Measurements from ENCODE around the gene ITPR1. TPM values are rescaled to one million over a fixed set of nuclear protein-coding genes. Genes with fewer than 3 reads are reported as not detected.
A peak's percentile ranks its signal among the peaks of the same experiment; 100 is the strongest.
"Not testable (repeated sequence)": the region's sequence is repeated elsewhere in the genome, so short reads cannot be mapped to it uniquely, and the experiment has no call there.

ITPR1 gene
- total and polyA plus RNA-seq, 5 donors from 2014 or later, result 6.9 to 97.5 (median 9.5) TPM

DNA sequence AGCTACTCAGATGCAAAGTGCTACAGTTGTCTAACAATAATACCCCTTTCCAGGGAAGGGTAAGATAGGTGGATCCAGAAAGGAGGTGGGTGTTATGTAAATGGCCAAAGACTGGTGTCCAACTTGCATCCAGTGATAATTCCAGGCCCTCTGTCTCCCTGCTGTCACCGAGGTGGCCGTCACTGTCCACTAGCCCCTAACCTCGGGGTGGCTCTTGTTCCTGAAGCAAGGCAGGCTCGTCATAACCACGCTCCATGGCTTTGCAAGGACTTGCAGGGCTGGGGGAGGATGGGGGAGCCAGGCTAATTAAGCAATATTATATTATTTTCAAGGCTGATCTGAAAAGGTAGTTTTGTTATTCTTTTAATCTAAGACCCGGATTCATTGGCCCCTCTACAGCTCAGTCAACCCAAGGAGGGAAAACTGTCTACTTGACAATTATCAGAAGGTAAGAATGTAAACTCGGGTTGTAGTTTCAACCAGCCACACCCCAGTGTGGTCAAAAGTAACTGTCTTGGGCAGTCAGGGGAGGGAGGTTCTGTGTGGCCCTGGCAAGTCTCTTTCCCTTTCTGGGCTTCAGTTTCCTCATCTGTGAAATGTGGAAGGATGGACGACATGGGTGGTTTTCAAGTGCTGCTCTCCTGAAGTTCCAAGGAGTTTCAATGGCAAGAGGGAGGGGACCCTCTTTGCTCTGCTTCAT lies 266.0 kb downstream of the ITPR1 start:
- Mint-ChIP-seq H3K4me3 (no peak overlapping the region), H3K4me1 (peaks cover 0 to 10% (median under 1%) of the 10 kb centered on the region in 4 donors), H3K9me3 (peaks cover 0 to 2% (median 0%) of the 10 kb centered on the region in 7 donors), H3K36me3 (peaks cover 78% of the 10 kb centered on the region), H3K27me3 (no peaks in the 10 kb centered on the region), H3K27ac (no peak overlapping the region)
- DNase-seq (no peak), ATAC-seq (ENCODE audit: low read depth in 2 of 2) (no peak)
- H3K27ac ChIP-seq (ENCODE audit: insufficient read depth, low read length, poor library complexity, severe bottlenecking), result no peak overlapping the region
- H3K9me3 ChIP-seq (ENCODE audit: control insufficient read depth in 2 of 2, low read length in 2 of 2), result no peaks in the 10 kb centered on the region
- H3K36me3 ChIP-seq (ENCODE audit: control insufficient read depth, insufficient read depth, low read length), result peaks cover 14% of the 10 kb centered on the region
- H3K4me1 ChIP-seq (ENCODE audit: control insufficient read depth, insufficient read depth, low read length, poor library complexity, severe bottlenecking), result no peaks in the 10 kb centered on the region
- H3K4me3 ChIP-seq (ENCODE audit: low read depth, low read length), result no peak overlapping the region
- no peaks in the 10 kb centered on the region for H3K27me3 ChIP-seq (ENCODE audit: control insufficient read depth, insufficient read depth, low read length)

DNA sequence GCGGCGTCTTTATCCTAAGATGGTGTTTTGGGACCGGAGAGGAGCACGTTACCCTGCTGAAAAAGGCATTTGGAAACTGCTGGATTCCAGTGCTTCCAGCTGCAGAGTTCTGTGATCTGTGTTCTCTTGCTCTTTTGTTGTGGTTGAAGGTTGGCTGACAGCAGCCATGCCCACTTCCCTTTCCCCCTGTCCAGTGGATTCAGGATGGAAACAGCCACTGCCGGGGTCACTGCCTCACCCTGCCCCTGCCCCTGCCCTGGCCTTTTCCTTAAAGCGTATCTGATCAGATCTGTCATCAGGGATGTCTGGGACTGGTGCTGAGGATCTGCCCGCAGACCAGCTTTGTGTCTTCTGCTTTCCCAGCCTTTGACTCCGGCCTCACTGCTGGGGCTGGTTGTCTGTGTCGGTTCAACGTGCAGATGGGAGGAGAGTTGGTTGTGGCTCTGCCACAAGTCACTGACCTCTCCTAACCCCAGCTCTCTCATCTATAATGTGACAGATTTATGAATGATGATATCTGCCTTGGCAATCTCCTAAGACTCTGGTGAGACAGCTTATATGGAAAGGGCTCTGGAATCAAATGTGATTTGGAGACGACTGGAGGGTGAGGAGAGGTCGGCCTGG lies 266.7 kb downstream of the ITPR1 start:
- H3K36me3 ChIP-seq (ENCODE audit: control insufficient read depth, insufficient read depth, low read length), result peaks cover 9% of the 10 kb centered on the region
- H3K4me3 Mint-ChIP-seq, result no peak overlapping the region

GRCh38 chr3:4761759-4762158 lies 268.6 kb downstream of the ITPR1 start:
- H3K27ac Mint-ChIP-seq, result peak overlapping the region in 1 of 3 donors; percentile 62
- no peaks in the 10 kb centered on the region for H3K9me3 ChIP-seq (ENCODE audit: control insufficient read depth in 2 of 2, low read length in 2 of 2)
- peaks cover 22% of the 10 kb centered on the region for H3K36me3 ChIP-seq (ENCODE audit: control insufficient read depth, insufficient read depth, low read length)

More for the DNA sequence above, 266.7 kb downstream of the ITPR1 start:
- Mint-ChIP-seq H3K27me3 (no peaks in the 10 kb centered on the region), H3K27ac (peak overlapping the region in 1 of 3 donors; percentile 22), H3K9me3 (peaks cover 0 to 2% (median 0%) of the 10 kb centered on the region in 7 donors), H3K4me1 (peaks cover 0 to 10% (median under 1%) of the 10 kb centered on the region in 4 donors), H3K36me3 (peaks cover 77% of the 10 kb centered on the region)
- ATAC-seq (ENCODE audit: low read depth in 2 of 2), result no peak
- no peaks in the 10 kb centered on the region for H3K27me3 ChIP-seq (ENCODE audit: control insufficient read depth, insufficient read depth, low read length)
- H3K27ac ChIP-seq (ENCODE audit: insufficient read depth, low read length, poor library complexity, severe bottlenecking), result no peak overlapping the region
- no peaks in the 10 kb centered on the region for H3K4me1 ChIP-seq (ENCODE audit: control insufficient read depth, insufficient read depth, low read length, poor library complexity, severe bottlenecking)
- DNase-seq, result no peak
- H3K9me3 ChIP-seq (ENCODE audit: control insufficient read depth in 2 of 2, low read length in 2 of 2), result no peaks in the 10 kb centered on the region
- H3K4me3 ChIP-seq (ENCODE audit: low read depth, low read length), result no peak overlapping the region

DNA sequence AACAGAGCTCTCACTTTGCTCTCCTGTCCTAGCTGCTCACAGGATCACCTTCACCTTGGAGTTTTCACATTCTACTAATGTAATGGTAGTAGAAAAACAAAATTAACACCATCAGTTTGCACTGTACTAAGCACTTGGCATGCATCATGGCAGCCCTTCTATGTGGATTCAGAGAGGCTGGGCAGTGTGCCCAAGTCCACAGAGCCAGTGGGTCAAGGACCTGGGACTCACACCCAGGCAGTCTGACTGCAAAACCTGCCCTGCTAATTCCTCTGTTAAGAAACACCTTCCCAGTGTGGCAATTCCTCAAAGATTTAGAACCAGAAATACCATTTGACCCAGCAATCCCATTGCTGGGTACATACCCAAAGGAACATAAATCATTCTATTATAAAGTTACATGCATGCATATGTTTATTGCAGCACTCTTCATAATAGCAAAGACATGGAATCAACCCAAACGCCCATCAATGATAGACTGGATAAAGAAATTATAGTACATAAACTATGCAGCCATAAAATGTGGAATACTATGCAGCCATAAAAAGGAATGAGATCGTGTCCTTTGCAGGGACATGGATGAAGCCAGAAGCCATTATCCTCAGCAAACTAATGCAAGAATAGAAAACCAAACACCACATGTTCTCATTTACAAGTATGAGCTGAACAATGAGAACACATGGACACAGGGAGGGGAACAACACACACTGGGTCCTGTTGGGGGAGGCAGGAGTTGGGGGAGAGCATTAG lies 269.5 kb downstream of the ITPR1 start:
- H3K4me3 ChIP-seq (ENCODE audit: low read depth, low read length); H3K9me3 Mint-ChIP-seq; DNase-seq; H3K27me3 Mint-ChIP-seq; H3K4me1 Mint-ChIP-seq; H3K4me1 ChIP-seq (ENCODE audit: control insufficient read depth, insufficient read depth, low read length, poor library complexity, severe bottlenecking); H3K27ac ChIP-seq (ENCODE audit: insufficient read depth, low read length, poor library complexity, severe bottlenecking); ATAC-seq (ENCODE audit: low read depth in 2 of 2); H3K9me3 ChIP-seq (ENCODE audit: control insufficient read depth in 2 of 2, low read length in 2 of 2); H3K27ac Mint-ChIP-seq; H3K4me3 Mint-ChIP-seq; H3K27me3 ChIP-seq (ENCODE audit: control insufficient read depth, insufficient read depth, low read length): not testable (repeated sequence)
- H3K36me3 Mint-ChIP-seq, result peaks cover 86% of the 10 kb centered on the region
- peaks cover 28% of the 10 kb centered on the region for H3K36me3 ChIP-seq (ENCODE audit: control insufficient read depth, insufficient read depth, low read length)

More at GRCh38 chr3:4761759-4762158, 268.6 kb downstream of the ITPR1 start:
- H3K36me3 Mint-ChIP-seq, result peaks cover 83% of the 10 kb centered on the region
- peaks cover 0 to 4% (median 0%) of the 10 kb centered on the region in 4 donors for H3K4me1 Mint-ChIP-seq
- no peaks in the 10 kb centered on the region for H3K4me1 ChIP-seq (ENCODE audit: control insufficient read depth, insufficient read depth, low read length, poor library complexity, severe bottlenecking)
- DNase-seq (no peak), ATAC-seq (ENCODE audit: low read depth in 2 of 2) (no peak)
- H3K27me3 Mint-ChIP-seq, result no peaks in the 10 kb centered on the region
- H3K4me3 Mint-ChIP-seq, result no peak overlapping the region
- no peaks in the 10 kb centered on the region for H3K27me3 ChIP-seq (ENCODE audit: control insufficient read depth, insufficient read depth, low read length)
- H3K4me3 ChIP-seq (ENCODE audit: low read depth, low read length), result no peak overlapping the region
- H3K27ac ChIP-seq (ENCODE audit: insufficient read depth, low read length, poor library complexity, severe bottlenecking), result no peak overlapping the region
- peaks cover 0 to 7% (median 2%) of the 10 kb centered on the region in 7 donors for H3K9me3 Mint-ChIP-seq

GRCh38 chr3:4763604-4764247 lies 270.6 kb downstream of the ITPR1 start:
- peaks cover 86% of the 10 kb centered on the region for H3K36me3 Mint-ChIP-seq
- no peak overlapping the region for H3K4me3 Mint-ChIP-seq
- DNase-seq (no peak), ATAC-seq (ENCODE audit: low read depth in 2 of 2) (no peak)
- H3K9me3 Mint-ChIP-seq, result peaks cover 0 to 7% (median 2%) of the 10 kb centered on the region in 7 donors
- no peaks in the 10 kb centered on the region for H3K9me3 ChIP-seq (ENCODE audit: control insufficient read depth in 2 of 2, low read length in 2 of 2)
- H3K27ac ChIP-seq (ENCODE audit: insufficient read depth, low read length, poor library complexity, severe bottlenecking), result no peak overlapping the region
- peaks cover 0 to 4% (median 0%) of the 10 kb centered on the region in 4 donors for H3K4me1 Mint-ChIP-seq
- no peaks in the 10 kb centered on the region for H3K27me3 Mint-ChIP-seq
- H3K4me3 ChIP-seq (ENCODE audit: low read depth, low read length), result no peak overlapping the region
- H3K36me3 ChIP-seq (ENCODE audit: control insufficient read depth, insufficient read depth, low read length), result peaks cover 36% of the 10 kb centered on the region
- H3K4me1 ChIP-seq (ENCODE audit: control insufficient read depth, insufficient read depth, low read length, poor library complexity, severe bottlenecking), result no peaks in the 10 kb centered on the region
- no peak overlapping the region for H3K27ac Mint-ChIP-seq
- no peaks in the 10 kb centered on the region for H3K27me3 ChIP-seq (ENCODE audit: control insufficient read depth, insufficient read depth, low read length)

DNA sequence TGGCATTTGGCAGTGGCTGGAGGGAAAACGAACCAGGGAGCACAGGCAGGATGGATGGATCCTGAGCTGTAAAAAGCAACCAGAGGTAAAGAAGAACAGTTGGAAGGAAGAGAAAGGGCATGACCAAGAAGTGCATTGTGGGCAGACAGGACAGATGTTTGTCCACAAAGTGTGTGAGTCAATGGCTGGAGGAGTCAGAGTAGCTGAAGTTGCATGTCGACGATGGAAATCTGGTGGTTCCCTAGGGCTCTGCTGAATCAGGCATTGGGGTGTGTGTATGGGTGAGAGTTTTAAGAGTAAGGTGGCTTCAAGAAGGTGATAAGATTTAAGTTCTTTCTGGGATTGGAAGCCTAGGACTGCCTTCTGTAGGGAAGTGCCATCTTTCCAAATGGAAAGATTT lies 272.1 kb downstream of the ITPR1 start:
- H3K27ac Mint-ChIP-seq, result no peak overlapping the region
- H3K36me3 Mint-ChIP-seq, result peaks cover 73% of the 10 kb centered on the region
- peaks cover 0 to 7% (median 2%) of the 10 kb centered on the region in 7 donors for H3K9me3 Mint-ChIP-seq

DNA sequence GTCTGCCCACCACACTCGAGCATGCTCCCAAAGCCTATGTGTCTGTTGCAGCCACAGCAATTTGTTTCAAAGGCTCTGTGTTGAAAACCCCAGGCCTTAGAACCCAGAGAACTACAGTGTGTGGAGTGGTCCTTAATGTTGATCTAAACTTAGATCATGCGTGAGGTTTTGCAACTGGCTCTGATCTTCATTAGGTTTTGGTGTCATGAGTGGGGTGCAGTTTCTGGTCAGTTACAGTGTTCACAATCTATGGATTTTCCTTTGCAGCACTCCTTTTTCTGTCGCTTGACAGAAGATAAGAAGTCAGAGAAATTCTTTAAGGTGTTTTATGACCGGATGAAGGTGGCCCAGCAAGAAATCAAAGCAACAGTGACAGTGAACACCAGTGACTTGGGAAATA lies 273.1 kb downstream of the ITPR1 start:
- H3K4me1 ChIP-seq (ENCODE audit: control insufficient read depth, insufficient read depth, low read length, poor library complexity, severe bottlenecking), result no peaks in the 10 kb centered on the region
- Mint-ChIP-seq H3K4me1 (peaks cover 0 to 6% (median 1%) of the 10 kb centered on the region in 4 donors), H3K27ac (no peak overlapping the region), H3K9me3 (peaks cover 0 to 7% (median 0%) of the 10 kb centered on the region in 7 donors), H3K36me3 (peaks cover 65% of the 10 kb centered on the region), H3K4me3 (no peak overlapping the region), H3K27me3 (no peaks in the 10 kb centered on the region)
- H3K9me3 ChIP-seq (ENCODE audit: control insufficient read depth in 2 of 2, low read length in 2 of 2), result no peaks in the 10 kb centered on the region
- H3K27me3 ChIP-seq (ENCODE audit: control insufficient read depth, insufficient read depth, low read length), result no peaks in the 10 kb centered on the region
- H3K4me3 ChIP-seq (ENCODE audit: low read depth, low read length), result no peak overlapping the region
- peaks cover 34% of the 10 kb centered on the region for H3K36me3 ChIP-seq (ENCODE audit: control insufficient read depth, insufficient read depth, low read length)
- no peak overlapping the region for H3K27ac ChIP-seq (ENCODE audit: insufficient read depth, low read length, poor library complexity, severe bottlenecking)
- DNase-seq, result no peak
- no peak for ATAC-seq (ENCODE audit: low read depth in 2 of 2)

More for the DNA sequence above, 272.1 kb downstream of the ITPR1 start:
- DNase-seq, result no peak
- ATAC-seq (ENCODE audit: low read depth in 2 of 2), result no peak
- Histone ChIP-seq H3K27ac (ENCODE audit: insufficient read depth, low read length, poor library complexity, severe bottlenecking) (no peak overlapping the region), H3K27me3 (ENCODE audit: control insufficient read depth, insufficient read depth, low read length) (no peaks in the 10 kb centered on the region), H3K36me3 (ENCODE audit: control insufficient read depth, insufficient read depth, low read length) (peaks cover 36% of the 10 kb centered on the region), H3K4me3 (ENCODE audit: low read depth, low read length) (no peak overlapping the region), H3K9me3 (ENCODE audit: control insufficient read depth in 2 of 2, low read length in 2 of 2) (no peaks in the 10 kb centered on the region), H3K4me1 (ENCODE audit: control insufficient read depth, insufficient read depth, low read length, poor library complexity, severe bottlenecking) (no peaks in the 10 kb centered on the region)
- Mint-ChIP-seq H3K27me3 (no peaks in the 10 kb centered on the region), H3K4me3 (no peak overlapping the region), H3K4me1 (peaks cover 0 to 6% (median 1%) of the 10 kb centered on the region in 4 donors)
